T follicular helper cell (primary cell): Measurements from ENCODE around the gene GPM6B.

Experiments used
- DNase-seq: peaks from one replicate; pipeline ENCODE4 v3.0.0-alpha.2; 2020; ENCODE audit warnings: low read depth
- total RNA-seq, 2 experiments: gene quantifications; one replicate each; lab custom pipeline; 2026; lab: John Stamatoyannopoulos, UW

The GPM6B gene
- 0.18 to 0.22 reads per million in 2 experiments for total RNA-seq

DNA sequence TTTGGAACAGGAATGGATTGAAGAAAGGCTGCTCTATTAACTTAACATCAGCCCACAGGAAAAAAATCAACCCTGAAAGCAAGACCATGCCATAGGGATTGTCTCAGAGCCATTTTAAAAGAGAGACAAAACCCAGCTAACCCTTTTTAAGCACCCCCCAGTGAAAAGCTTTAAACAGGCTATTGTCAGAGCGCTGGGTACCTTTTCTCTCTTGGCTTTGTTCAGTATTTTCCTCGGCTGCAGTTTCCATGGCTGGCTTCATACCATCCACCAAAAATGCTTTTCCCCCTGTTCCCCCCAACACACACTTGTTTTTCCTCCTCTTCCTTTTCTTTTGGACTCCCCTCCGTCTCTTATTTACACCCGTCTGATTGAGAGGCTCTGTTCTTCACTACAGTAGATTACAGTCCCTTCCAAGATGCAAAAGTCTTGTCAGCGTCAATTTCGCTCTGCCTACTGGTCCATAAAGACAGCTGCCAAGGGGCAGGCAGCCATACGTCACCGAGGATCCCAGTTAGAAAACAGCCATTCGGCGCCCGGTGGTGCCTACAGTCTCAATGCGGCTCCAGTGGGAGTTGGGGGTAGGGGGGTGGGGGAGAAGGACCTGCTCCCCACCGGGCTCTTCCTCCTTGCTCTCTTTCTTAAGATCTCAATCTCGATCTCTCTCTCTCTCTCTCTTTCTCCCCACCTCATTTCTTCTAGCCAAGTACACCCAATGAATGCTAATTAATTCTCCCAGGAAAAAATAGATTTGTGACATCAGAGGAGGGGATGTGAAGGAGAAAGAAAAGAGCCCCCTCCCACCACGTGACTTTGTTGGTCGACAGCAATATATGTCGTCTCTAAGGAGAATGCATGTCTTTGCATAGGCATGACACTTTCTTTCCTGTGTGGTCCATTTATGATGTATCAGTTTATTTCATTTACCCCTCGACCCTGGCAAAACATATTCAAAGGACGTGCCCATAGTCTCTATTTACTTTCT is at the start of gene GPM6B:
Gene GPM6B (minus strand): TSS at position 451 of the 985 bp plus-strand sequence. CDS start 189 bp downstream, at position 262.
- DNase-seq, result no peak

DNA sequence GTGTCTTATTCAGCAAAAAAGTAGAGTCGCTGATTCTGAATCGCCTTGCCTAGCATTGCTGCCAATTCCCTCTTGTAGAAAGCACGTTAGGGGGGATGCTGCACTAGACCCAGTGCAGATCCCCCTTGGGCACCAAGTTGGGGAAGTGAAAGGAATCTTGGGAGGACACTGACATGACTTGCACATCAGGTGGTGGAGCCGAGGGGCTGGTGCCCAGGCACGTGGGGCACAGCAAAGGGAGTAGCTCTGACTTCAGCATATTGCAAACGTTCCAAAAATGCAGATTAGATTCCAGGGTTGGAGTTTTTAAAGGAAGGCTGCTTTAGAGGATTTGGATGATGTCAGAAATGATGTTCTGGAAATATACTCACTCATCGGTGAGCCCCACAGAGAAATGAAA is 47.4 kb upstream of the GPM6B start:
- DNase-seq, result no peak

DNA sequence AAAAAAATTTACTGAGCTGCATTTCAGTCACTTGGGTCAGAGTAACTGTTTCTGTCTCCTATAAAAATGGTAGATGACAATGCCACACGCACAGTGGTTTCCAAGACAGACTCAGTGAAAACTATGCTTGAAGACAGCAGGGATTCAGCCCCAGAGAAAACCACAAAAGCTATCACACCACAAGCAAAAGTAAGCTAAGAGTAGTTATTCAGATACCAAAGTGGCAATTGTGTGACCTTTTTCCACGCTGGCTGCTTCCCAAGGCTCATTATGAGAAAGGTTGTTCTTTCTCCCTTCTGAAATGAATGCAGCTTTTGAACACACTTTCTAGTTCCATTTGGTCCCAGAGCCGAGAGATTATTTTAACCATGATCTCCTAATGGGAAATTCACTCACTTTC is 46.4 kb upstream of the GPM6B start:
- DNase-seq, result no peak

GRCh38 chrX:13859724-13860123 is 42.8 kb upstream of the GPM6B start:
- DNase-seq, result no peak

- DNase-seq, result no peak
Observed at GRCh38 chrX:13857804-13858203, 40.9 kb upstream of the GPM6B start.

DNA sequence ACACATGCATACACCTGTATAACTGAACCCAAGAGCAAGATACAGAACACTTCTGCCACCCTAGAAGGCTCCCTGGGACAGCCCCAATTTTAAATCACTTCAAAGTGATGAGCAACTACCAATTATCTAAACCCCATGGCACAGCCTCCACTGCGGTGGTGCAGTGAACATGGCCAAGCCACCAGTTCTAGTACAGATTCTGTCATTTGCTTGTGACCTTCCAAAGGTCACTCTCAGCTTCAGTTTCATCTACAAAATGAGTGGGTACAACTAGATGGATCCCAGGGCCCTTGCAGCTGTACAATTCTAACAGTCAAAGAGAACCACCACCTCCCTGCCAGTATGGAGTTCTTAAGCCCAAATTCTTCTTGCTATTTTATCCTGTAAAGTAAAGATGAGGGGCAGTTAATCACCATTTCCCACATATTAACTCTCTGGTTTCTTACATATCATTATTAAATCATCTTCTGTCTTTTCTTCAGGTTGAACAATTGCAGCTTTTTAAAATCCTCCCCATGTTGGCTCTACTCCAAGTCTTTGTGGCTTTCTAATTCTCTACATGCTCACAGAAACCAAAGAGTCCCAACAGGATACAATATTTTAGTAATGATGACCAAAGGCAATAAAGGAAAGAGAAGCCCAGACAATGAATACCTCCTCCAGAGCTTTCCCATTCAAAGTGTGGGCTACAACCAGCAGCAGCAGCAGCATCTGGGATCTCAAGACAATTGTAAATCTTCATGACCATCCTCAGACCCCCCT is 39.0 kb upstream of the GPM6B start:
- DNase-seq, result no peak

GRCh38 chrX:13854003-13854402 is 37.1 kb upstream of the GPM6B start:
- DNase-seq, result no peak

GRCh38 chrX:13852001-13852695 is 35.3 kb upstream of the GPM6B start:
- no peak for DNase-seq

- no peak for DNase-seq
Observed at GRCh38 chrX:13845721-13846378, 29.0 kb upstream of the GPM6B start.

GRCh38 chrX:13843150-13843721 is 26.3 kb upstream of the GPM6B start:
- no peak for DNase-seq

DNA sequence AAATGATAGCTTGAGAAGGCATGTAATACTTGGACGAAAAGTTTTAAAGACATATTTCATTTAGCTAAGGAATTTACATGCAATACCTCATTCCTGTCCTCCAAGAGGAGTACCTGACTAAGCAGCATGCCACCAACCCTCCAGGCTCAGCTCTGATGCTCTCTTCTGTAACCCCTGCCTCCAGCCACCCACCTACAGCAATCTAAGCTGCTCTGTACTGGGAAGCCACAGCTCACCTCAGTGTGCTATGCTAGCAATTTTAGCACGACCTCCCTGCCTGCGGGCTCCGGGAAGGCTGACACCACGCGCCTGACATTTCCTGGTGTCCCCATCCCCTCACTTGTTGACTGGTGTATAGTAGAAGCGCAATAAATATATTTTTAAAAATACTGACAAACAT is 23.2 kb upstream of the GPM6B start:
- DNase-seq, result no peak

- no peak for DNase-seq
Observed at GRCh38 chrX:13837290-13837745, 20.4 kb upstream of the GPM6B start.

DNA sequence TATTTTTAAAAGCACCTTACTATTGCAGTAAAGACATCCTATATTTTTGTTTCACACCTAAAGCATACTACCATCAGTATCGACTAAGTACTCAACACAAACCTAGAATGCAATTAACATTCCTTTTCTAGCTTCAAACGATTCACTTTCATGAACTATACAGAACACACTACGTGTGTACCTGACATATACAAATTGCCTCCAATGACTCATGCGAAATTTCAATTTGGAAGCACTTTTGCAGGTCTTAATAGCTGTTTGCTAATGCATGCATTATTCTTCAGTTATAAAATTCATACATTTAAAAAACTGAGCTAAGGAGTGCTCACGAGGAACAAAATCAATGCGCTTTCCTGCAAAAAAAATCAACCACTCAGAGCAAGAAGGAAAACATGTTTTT is 19.7 kb upstream of the GPM6B start:
- DNase-seq, result no peak

DNA sequence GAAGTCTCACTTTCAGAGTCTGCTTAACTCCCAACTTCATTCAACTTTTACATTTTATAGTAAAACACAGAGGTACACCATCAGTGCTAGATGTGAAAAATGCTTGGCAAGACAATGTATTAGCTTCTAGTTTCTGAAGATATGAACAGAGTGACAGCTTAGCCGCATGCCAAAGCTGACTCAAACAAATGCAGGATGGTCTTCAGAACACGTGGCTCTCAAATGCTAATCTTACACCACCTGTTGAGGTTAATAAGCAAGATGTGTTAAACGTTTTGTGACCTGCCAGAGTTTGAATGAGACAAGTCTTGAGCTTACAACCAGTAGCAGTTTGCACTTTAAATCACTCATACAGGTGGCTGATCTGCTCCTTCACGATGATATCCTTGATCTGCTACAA is 18.9 kb upstream of the GPM6B start:
- DNase-seq, result no peak

DNA sequence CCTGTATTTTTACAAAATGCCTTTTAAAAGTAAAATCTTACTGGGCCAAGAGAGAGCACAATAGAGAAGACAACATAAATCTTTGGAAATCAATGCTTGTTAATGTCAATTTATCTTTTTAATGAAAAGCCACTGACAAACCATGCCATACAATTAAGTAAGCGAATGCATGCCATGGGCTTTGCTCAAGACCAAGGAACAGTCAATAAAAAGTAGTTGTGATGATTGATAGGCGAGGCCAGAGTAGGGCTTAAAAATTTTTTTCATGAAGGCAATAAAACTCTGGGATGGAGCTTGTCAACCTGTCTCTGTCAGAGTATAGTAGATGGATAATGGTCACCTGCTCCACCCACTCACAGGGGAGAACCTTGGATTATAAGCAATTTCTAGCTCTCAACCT is 17.5 kb upstream of the GPM6B start:
- DNase-seq, result no peak

DNA sequence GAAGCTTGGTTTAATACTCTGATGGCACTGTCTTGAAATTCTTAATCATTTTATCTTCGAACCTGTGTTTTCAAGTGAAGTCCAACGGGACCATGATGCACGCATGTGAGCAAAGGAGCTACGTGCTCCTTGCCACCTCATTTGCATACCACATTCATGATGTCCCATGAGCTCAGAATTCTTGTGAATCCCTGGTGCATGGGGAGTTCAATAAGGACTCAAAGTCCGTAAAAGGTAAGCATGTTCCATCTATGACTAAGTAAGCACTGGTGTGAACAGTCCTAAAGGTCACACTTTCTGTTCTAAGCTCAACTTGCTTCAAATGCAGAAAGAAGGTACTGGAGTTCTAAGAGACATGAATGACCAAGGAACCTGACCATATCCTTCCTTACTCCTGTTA is 13.1 kb upstream of the GPM6B start:
- DNase-seq, result no peak

DNA sequence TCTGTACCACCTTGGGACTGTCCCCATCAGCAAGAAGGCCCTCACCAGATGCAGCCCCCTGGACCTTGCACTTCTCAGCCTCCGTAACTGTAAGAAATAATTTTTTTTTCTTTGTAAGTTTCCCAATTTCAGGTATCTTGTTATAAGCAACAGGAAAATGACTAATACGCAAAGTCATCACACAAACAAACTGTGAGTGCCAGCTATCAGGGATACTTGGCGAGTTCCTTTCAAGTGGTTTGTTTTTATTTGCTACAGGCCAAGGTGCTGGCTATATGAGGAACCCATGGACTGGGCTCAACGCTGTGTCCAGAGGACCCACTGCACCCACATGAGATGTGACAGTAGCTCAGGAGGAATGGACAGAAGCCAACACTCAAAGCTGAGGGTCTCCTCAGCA is 11.5 kb upstream of the GPM6B start:
- DNase-seq, result no peak

- no peak for DNase-seq
Observed at GRCh38 chrX:13827298-13828090, 10.6 kb upstream of the GPM6B start.

- no peak for DNase-seq
Observed at GRCh38 chrX:13826770-13827169, 9.9 kb upstream of the GPM6B start.

DNA sequence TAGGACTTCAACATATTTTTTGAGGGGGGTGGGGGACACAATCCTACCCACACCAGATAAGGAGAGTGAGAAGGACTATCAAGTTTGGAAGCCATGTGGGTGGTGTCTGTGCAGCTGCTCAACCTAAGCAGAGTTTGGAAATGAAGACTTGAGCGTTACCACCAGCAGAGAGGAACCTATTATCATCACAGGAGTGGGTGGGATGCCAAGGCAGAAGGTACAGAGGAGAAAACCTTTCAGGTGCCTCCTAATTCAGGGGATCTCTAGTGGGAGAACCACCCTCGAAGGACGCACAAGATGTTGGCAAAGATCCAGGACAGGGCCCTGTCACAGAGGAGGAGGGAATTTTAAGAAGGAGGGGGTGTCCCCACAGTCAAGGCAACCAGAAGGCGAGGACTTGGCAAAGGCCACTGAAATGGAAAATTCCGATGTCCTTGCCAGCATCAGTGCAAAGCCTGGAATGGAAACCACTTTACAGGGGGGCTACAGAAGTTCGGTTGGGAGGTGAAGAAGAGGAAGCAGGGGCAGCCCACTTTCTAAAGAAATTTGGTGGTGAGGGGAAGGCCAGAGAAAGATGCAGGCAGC is 8.4 kb upstream of the GPM6B start:
- no peak for DNase-seq
